Body of pancreas (tissue), 4 donors: ENCODE data around the gene BBOX1. TPM values are rescaled to one million over a fixed set of nuclear protein-coding genes. Genes with fewer than 3 reads are reported as not detected.
"Not testable (repeated sequence)": the region's sequence is repeated elsewhere in the genome, so short reads cannot be mapped to it uniquely, and the experiment has no call there.

Experiments used
- ATAC-seq: fragments of 150-250 bp; one replicate; pipeline ENCODE4 v1.9.1; 2016
- DNase-seq, 4 donors: peaks; one replicate each; pipeline ENCODE4 v3.0.0-alpha.2; 2019
- H3K27ac ChIP-seq, 4 donors: fragments of 200-600 bp; sonication (generic); 1 replicate in 3 of 4; 2 replicates in 1 of 4; pipeline versions ENCODE4 v1.5.1 to v1.6.1; 2016 to 2019; ENCODE audit warnings: mild to moderate bottlenecking in 1 of 4, mixed read lengths in 1 of 4, moderate library complexity in 1 of 4
- H3K27me3 ChIP-seq, 2 donors: fragments of 200-600 bp; sonication (generic); one replicate each; pipeline ENCODE4 v1.6.0; 2016; ENCODE audit warnings: mild to moderate bottlenecking in 1 of 2
- H3K36me3 ChIP-seq, 2 donors: fragments of 200-600 bp; sonication (generic); replicated peaks in 1 of 2; 2 replicates each; pipeline ENCODE4 v1.5.1; 2016; ENCODE audit warnings: low read depth in 2 of 2; ENCODE audit not compliant: insufficient read depth in 1 of 2
- H3K4me1 ChIP-seq: fragments of 200-600 bp; sonication (generic); one replicate; pipeline ENCODE4 v1.6.0; 2016
- H3K4me3 ChIP-seq, 2 donors: fragments of 200-600 bp; sonication (generic); 1 replicate in 1 of 2; 2 replicates in 1 of 2; pipeline ENCODE4 v1.5.1; 2016 to 2019
- H3K9me3 ChIP-seq, 3 donors: fragments of 200-600 bp; sonication (generic); 1 replicate in 2 of 3; 2 replicates in 1 of 3; pipeline ENCODE4 v1.5.1; 2016
- POLR2A ChIP-seq, 3 donors: fragments of 450-650 bp; IDR thresholded peaks; one replicate each; pipeline ENCODE4 v1.6.1; 2016; ENCODE audit warnings: antibody characterized with exemption in 3 of 3, mild to moderate bottlenecking in 2 of 3
- WGBS, 2 donors: methylation state at CpG; one replicate each; pipeline ENCODE4 v1.1.5; 2017; 5-methylcytosine and 5-hydroxymethylcytosine counted together
- intact Hi-C: fragments of 100-400 bp; cut with DNase I; formaldehyde crosslinking; loops from one replicate; pipeline ENCODE4 v1.15.1; 2023
- total RNA-seq, 2 donors: library from RNA; depleted of rRNA; stranded (reverse); fragments of >200 nt; gene quantifications; one replicate each; pipeline ENCODE4 v1.1.0, GENCODE V29; 2016
- TF ChIP-seq, protein P1 (sequence below), 7 experiments: fragments of 450-650 bp in 4 of 7; fragments of 200-600 bp in 3 of 7; sonication (generic) in 3 of 7; IDR thresholded peaks; one replicate each; pipeline ENCODE4 v1.5.1; 2016 to 2019; ENCODE audit warnings: antibody characterized with exemption in 7 of 7

The BBOX1 gene
- total RNA-seq, 2 donors from 2014 or later = not detected

DNA sequence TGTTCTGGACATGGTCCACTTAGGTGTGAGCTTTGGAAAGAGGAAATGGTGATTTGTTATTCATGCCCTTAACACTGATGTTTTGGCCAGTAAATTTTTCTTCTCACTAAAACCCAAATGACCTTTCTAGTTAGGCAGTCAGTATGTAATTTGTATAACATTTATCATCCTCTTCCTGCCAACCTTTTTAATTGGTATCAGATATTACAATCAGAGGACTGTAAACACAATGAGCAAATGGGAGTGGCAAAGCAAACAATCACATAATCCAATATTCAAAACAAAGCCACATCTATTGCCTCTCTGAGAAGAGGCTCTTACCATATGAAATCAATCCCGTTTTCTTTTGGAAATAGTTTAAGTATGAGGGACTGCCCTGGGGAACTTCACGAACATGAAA is 49.1 kb downstream of the BBOX1 start:
- ATAC-seq (no peak), DNase-seq (no peak)
- Histone ChIP-seq H3K4me3 (no peak overlapping the region), H3K4me1 (peaks cover 8% of the 10 kb centered on the region), H3K27me3 (no peaks in the 10 kb centered on the region), H3K27ac (no peak overlapping the region), H3K9me3 (peaks cover 0 to 5% (median 0%) of the 10 kb centered on the region in 3 donors), H3K36me3 (no peaks in the 10 kb centered on the region)
- TF ChIP-seq, protein P1, sequence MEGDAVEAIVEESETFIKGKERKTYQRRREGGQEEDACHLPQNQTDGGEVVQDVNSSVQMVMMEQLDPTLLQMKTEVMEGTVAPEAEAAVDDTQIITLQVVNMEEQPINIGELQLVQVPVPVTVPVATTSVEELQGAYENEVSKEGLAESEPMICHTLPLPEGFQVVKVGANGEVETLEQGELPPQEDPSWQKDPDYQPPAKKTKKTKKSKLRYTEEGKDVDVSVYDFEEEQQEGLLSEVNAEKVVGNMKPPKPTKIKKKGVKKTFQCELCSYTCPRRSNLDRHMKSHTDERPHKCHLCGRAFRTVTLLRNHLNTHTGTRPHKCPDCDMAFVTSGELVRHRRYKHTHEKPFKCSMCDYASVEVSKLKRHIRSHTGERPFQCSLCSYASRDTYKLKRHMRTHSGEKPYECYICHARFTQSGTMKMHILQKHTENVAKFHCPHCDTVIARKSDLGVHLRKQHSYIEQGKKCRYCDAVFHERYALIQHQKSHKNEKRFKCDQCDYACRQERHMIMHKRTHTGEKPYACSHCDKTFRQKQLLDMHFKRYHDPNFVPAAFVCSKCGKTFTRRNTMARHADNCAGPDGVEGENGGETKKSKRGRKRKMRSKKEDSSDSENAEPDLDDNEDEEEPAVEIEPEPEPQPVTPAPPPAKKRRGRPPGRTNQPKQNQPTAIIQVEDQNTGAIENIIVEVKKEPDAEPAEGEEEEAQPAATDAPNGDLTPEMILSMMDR (IDR thresholded peaks at IDR 0.05) = no peak
- no peak for TF ChIP-seq POLR2A (IDR thresholded peaks at IDR 0.05)
- intact Hi-C loops = no loop called here
- WGBS, 2 donors = 55 to 57% methylated on average over 2 of the region's 2 CpGs

GRCh38 chr11:27090357-27090948 is 49.8 kb downstream of the BBOX1 start:
- DNase-seq, intact Hi-C loops, H3K4me1 ChIP-seq, H3K36me3 ChIP-seq, H3K4me3 ChIP-seq, H3K27ac ChIP-seq, H3K9me3 ChIP-seq, ATAC-seq, H3K27me3 ChIP-seq: not testable (repeated sequence)
- 57 to 66% methylated on average over 5 of the region's 5 CpGs for WGBS, 2 donors

DNA sequence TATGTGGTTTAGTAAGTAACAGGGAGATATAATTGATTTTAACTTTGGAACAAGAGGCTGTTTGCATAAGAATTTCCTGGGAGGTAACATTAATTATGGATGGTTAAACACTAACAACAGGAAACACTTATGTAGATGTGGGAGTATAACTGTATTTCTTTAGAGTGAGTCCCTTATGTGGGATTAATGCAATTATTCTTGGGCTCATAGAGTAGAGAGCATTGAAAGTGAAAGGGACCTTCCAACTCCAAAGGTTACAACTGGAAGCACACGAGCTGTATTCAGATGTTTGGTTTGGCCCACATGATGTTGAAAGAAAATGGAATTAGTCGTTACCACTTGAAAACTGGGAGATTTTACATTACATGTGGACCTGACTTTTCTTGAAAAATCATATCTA is 53.5 kb downstream of the BBOX1 start:
- no peak for DNase-seq
- intact Hi-C loops = no loop called here
- no peak for ATAC-seq
- H3K36me3 ChIP-seq = no peaks in the 10 kb centered on the region
- TF ChIP-seq POLR2A (IDR thresholded peaks at IDR 0.05) = no peak
- TF ChIP-seq, protein P1 (IDR thresholded peaks at IDR 0.05) = no peak
- peak overlapping the region in 1 of 4 donors; percentile 15 for H3K27ac ChIP-seq
- peaks cover 0 to 5% (median 0%) of the 10 kb centered on the region in 3 donors for H3K9me3 ChIP-seq
- H3K4me3 ChIP-seq = no peak overlapping the region
- H3K4me1 ChIP-seq = peaks cover 8% of the 10 kb centered on the region
- WGBS, 2 donors = 21 to 25% methylated on average over 2 of the region's 2 CpGs
- no peaks in the 10 kb centered on the region for H3K27me3 ChIP-seq

GRCh38 chr11:27095059-27095458 is 54.4 kb downstream of the BBOX1 start:
- no peaks in the 10 kb centered on the region for H3K27me3 ChIP-seq
- peaks cover 0 to 5% (median 0%) of the 10 kb centered on the region in 3 donors for H3K9me3 ChIP-seq
- H3K36me3 ChIP-seq = no peaks in the 10 kb centered on the region
- H3K4me3 ChIP-seq = no peak overlapping the region
- DNase-seq (no peak), ATAC-seq (no peak)
- intact Hi-C loops = no loop called here
- TF ChIP-seq POLR2A (IDR thresholded peaks at IDR 0.05) = no peak
- TF ChIP-seq, protein P1 (IDR thresholded peaks at IDR 0.05) = no peak
- H3K4me1 ChIP-seq = peaks cover 8% of the 10 kb centered on the region
- H3K27ac ChIP-seq = no peak overlapping the region
- WGBS, 2 donors = 28 to 43% methylated on average over 2 of the region's 2 CpGs

- no peak for ATAC-seq
These were observed 55.3 kb downstream of the BBOX1 start for GRCh38 chr11:27095887-27096286.

More at GRCh38 chr11:27095887-27096286, 55.3 kb downstream of the BBOX1 start:
- WGBS, 2 donors = 30 to 50% methylated on average over 1 of the region's 1 CpG
- no peaks in the 10 kb centered on the region for H3K27me3 ChIP-seq
- H3K9me3 ChIP-seq = no peaks in the 10 kb centered on the region
- no peak overlapping the region for H3K27ac ChIP-seq
- TF ChIP-seq, protein P1 (IDR thresholded peaks at IDR 0.05) = no peak
- no peak for TF ChIP-seq POLR2A (IDR thresholded peaks at IDR 0.05)
- DNase-seq = no peak
- no peak overlapping the region for H3K4me3 ChIP-seq
- intact Hi-C loops = no loop called here
- H3K4me1 ChIP-seq = peaks cover 8% of the 10 kb centered on the region
- no peaks in the 10 kb centered on the region for H3K36me3 ChIP-seq
